Measurements from ENCODE around the gene DPYD.

The DPYD gene

DNA sequence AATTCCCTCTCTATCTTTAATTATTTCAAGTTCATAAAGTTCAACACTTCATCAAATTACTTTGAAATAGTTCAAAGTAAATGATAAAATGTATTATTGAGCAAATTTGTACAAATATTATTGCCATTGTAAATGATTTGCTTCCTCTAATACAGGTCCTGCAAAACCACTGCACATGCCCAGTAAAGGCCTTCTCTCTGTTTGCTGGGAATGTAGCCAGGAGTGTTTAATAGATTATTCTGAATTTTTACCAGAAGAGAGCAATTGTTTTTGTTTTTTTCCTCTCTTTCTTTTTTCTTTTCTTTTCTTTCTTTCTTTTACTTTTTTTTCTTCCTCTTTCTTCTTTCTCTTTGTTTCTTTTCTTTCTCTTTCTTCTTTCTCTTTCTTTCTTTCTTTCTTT, 713.0 kb downstream of the DPYD start:
- DNase-seq (ENCODE audit: low read depth, low spot score) = no peak

GRCh38 chr1:97204468-97204867, 716.4 kb downstream of the DPYD start:
- no peak for DNase-seq (ENCODE audit: low read depth, low spot score)

GRCh38 chr1:97202481-97203380, 718.1 kb downstream of the DPYD start:
- DNase-seq (ENCODE audit: low read depth, low spot score) = no peak

- DNase-seq (ENCODE audit: low read depth, low spot score) = no peak
Measured at GRCh38 chr1:97201641-97202040, 719.2 kb downstream of the DPYD start.

- no peak for DNase-seq (ENCODE audit: low read depth, low spot score)
Measured at GRCh38 chr1:97200595-97200994, 720.2 kb downstream of the DPYD start.

DNA sequence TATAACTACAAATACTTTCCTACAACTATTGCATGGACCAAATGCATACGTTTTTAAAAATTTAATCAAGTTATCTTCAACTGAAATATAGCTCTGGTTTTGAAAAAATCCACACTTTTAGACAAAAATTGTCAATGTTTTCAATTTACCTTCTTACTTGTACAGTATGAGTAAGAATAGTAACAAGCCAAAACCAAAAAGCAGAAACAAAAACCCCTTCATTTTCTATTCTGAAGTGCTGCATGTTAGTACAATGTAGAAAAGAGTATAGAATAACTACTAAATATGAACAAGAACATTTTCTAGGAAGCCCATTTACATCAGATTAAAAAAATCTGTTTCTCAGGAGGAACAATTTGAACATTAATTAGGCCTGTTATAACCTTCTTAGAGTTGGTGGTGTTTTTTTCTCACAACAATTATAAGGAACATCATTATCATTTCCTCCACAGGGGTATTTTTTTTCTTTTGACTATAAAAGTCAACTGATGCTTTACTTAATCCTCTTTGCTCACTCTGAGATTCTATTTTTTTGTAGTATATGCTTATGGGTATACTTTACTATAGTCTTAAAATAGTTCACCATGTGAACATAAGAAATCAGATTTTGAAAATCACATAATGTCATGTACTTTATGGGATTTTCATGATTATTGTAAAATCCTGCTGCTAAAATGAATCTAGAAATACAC, 723.9 kb downstream of the DPYD start:
- DNase-seq (ENCODE audit: low read depth, low spot score) = no peak

- no peak for DNase-seq (ENCODE audit: low read depth, low spot score)
Measured at GRCh38 chr1:97192872-97193572, 727.8 kb downstream of the DPYD start.

GRCh38 chr1:97190326-97190725, 730.5 kb downstream of the DPYD start:
- no peak for DNase-seq (ENCODE audit: low read depth, low spot score)

GRCh38 chr1:97186381-97186780, 734.5 kb downstream of the DPYD start:
- DNase-seq (ENCODE audit: low read depth, low spot score) = no peak

GRCh38 chr1:97174039-97174704, 746.7 kb downstream of the DPYD start:
- DNase-seq (ENCODE audit: low read depth, low spot score) = no peak

DNA sequence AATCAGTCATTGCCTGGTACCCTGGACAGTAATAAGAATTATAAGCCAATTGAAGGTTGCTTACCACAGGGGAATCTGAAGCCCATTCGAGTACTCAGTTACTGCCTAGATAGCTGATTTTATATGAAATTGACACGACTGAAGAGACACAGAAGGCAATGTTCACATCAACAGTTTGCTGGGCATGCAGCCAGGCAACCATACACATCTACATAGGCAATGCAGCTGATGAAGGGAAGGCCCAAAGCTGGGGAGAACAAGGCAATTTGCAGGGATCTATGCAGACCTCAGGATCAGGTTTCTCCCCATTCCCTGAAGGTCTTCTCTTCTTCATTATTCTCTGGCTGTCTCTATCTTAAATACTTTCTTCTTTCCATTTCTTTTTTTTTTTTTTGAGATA, 750.5 kb downstream of the DPYD start:
- no peak for DNase-seq (ENCODE audit: low read depth, low spot score)

DNA sequence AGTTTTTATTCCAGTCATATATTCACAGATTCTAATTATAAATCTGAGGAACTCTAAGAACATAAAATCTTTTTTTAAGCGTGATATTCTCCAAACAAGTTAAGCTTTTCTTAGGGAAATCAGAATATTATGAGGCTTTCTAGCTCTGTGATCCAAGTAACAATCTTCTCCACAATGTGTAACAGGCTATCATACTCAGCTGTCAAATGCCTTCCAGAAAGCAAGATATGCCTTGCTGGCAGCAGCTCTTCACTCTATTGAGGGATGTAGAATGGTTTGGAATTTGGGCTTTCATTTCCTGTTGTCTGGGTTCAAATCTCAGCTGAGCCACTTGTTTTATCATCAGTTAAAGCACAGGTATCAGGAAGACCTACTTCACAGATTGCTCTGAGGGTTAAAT, 752.8 kb downstream of the DPYD start:
- DNase-seq (ENCODE audit: low read depth, low spot score) = no peak

GRCh38 chr1:97167246-97167645, 753.6 kb downstream of the DPYD start:
- DNase-seq (ENCODE audit: low read depth, low spot score) = no peak

GRCh38 chr1:97166626-97167025, 754.2 kb downstream of the DPYD start:
- no peak for DNase-seq (ENCODE audit: low read depth, low spot score)

- DNase-seq (ENCODE audit: low read depth, low spot score) = no peak
Measured at GRCh38 chr1:97164276-97164639, 756.6 kb downstream of the DPYD start.

- DNase-seq (ENCODE audit: low read depth, low spot score) = no peak
Measured at GRCh38 chr1:97163591-97164275, 757.1 kb downstream of the DPYD start.

DNA sequence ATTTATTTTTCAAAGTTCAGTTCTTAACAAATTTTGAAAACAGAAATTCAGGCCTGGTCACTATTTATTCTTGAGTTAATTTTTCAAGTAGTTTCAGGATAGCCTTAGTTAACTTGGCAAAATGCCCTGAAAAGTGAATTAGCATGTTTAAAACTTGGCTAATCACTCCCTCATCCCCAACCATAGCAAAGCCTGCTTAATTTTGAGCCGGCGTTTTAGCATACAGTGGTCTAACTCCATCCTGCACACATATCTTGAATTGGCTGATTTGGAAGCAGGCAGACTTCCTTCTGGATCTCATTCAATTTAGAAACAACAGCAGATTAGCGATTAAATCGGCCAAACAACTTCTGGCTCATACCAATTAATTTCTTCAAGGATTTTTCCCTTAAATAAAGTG, 760.0 kb downstream of the DPYD start:
- DNase-seq (ENCODE audit: low read depth, low spot score) = no peak

DNA sequence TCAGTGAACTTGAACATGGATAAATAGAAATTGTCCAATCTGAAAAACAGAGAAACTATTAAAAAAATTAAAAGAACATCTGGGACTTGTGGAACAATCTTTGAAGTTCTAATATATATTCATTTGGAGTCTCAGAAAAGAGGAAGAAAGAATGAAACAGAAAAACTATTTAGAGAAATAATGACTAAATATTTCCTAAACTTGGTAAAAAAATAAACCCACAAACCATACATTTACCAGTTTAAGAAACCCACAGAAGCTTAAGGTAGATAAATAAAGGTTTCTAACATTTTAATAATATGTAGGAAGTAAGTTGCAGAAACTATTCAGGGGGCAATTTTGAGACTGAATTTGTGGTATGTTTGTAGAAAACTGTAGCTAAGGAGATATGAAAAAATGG, 761.5 kb downstream of the DPYD start:
- no peak for DNase-seq (ENCODE audit: low read depth, low spot score)

DNA sequence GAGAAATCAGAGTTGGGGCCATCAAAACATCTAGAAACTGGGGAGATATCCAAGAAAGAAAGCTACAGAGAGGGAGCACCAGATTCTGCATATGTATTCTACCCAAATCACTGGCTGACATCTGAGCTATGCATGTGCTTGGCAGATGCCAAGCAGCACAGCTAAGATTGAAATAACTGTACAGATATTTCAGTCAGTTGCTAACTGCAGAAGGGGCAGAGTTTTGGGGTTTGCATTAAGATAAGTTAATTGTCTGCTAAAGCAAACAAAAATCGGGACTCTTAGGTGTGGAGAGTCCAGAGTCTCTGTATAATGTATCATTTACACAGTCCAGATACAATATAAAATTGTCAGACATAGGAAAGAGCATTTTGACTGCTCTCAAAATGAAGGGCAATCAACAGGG, 762.1 kb downstream of the DPYD start:
- no peak for DNase-seq (ENCODE audit: low read depth, low spot score)

GRCh38 chr1:97157991-97158390, 762.8 kb downstream of the DPYD start:
- no peak for DNase-seq (ENCODE audit: low read depth, low spot score)

GRCh38 chr1:97151651-97152050, 769.2 kb downstream of the DPYD start:
- DNase-seq (ENCODE audit: low read depth, low spot score) = no peak

All from activated naive CD8-positive, alpha-beta T cell treated with anti-CD3 and anti-CD28 coated beads, Interleukin-2, amount 50 U/mL, for 16 hours (primary cell).